Superior temporal gyrus (tissue), 1 donor: ENCODE data around the gene SLC6A18.

Experiments
- DNase-seq: peaks from one replicate; pipeline ENCODE4 v3.0.0-alpha.2; 2016; ENCODE audit errors: extremely low spot score

SLC6A18 gene

GRCh38 chr5:1187234-1187949, 37.8 kb upstream of the SLC6A18 start:
- no peak for DNase-seq

GRCh38 chr5:1187950-1188334, 37.2 kb upstream of the SLC6A18 start:
- DNase-seq = no peak

GRCh38 chr5:1188464-1188863, 36.7 kb upstream of the SLC6A18 start:
- no peak for DNase-seq

- DNase-seq = no peak
Measured at GRCh38 chr5:1189269-1189668, 35.9 kb upstream of the SLC6A18 start.

- no peak for DNase-seq
Measured at GRCh38 chr5:1190278-1190677, 34.9 kb upstream of the SLC6A18 start.

- no peak for DNase-seq
Measured at GRCh38 chr5:1190837-1191239, 34.3 kb upstream of the SLC6A18 start.

- no peak for DNase-seq
Measured at GRCh38 chr5:1192971-1193590, 32.1 kb upstream of the SLC6A18 start.

GRCh38 chr5:1193591-1193985, 31.6 kb upstream of the SLC6A18 start:
- DNase-seq = no peak

- no peak for DNase-seq
Measured at GRCh38 chr5:1194378-1194777, 30.8 kb upstream of the SLC6A18 start.

- DNase-seq = no peak
Measured at GRCh38 chr5:1195439-1195838, 29.7 kb upstream of the SLC6A18 start.

GRCh38 chr5:1195916-1196315, 29.3 kb upstream of the SLC6A18 start:
- DNase-seq = no peak

- no peak for DNase-seq
Measured at GRCh38 chr5:1196562-1196961, 28.6 kb upstream of the SLC6A18 start.

- no peak for DNase-seq
Measured at GRCh38 chr5:1197876-1198666, 27.1 kb upstream of the SLC6A18 start.

GRCh38 chr5:1199340-1199648, 25.9 kb upstream of the SLC6A18 start:
- no peak for DNase-seq

GRCh38 chr5:1199649-1200494, 25.3 kb upstream of the SLC6A18 start:
- no peak for DNase-seq

GRCh38 chr5:1200495-1201326, 24.5 kb upstream of the SLC6A18 start:
- DNase-seq = no peak

GRCh38 chr5:1201327-1202025, 23.7 kb upstream of the SLC6A18 start, which contains the start of gene SLC6A19:
Gene SLC6A19 (plus strand): TSS chr5:1201595. CDS start chr5:1201651, 56 bp downstream.
- DNase-seq = no peak

GRCh38 chr5:1202026-1202797, 23.0 kb upstream of the SLC6A18 start:
- DNase-seq = no peak

GRCh38 chr5:1202798-1203185, 22.4 kb upstream of the SLC6A18 start:
- no peak for DNase-seq
